GM10266 (cell line): Measurements from ENCODE around the gene SLC35F4.

Source experiments
- DNase-seq: peaks from one replicate; pipeline ENCODE4 v3.0.0; 2012; ENCODE audit errors: extremely low spot score
- TF ChIP-seq, protein P1 (sequence below): IDR thresholded peaks from 2 replicates; pipeline ENCODE4 v1.5.1; 2012; ENCODE audit warnings: mild to moderate bottlenecking, low read depth; ENCODE audit not compliant: control insufficient read depth, insufficient read depth; ENCODE audit errors: missing control alignments

SLC35F4 gene

DNA sequence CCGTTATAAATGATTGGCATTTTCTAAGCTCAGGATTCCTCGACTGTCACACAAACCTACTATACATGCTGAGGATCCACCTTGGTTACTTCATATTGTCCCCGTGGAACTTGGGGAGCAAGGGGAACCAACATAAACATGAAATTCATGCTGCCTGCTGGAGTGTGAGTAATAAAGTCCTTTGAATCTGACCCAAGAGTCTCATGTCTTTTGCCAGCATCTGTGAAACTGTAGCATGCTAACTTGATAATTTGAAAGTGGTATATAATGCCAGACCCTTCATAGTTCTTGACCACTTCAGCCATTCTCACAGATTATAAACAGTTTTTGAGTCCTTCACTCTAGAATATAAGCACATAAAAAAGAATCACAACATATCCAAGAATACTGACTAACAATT lies 17.1 kb downstream of the SLC35F4 start:
- TF ChIP-seq, protein P1, sequence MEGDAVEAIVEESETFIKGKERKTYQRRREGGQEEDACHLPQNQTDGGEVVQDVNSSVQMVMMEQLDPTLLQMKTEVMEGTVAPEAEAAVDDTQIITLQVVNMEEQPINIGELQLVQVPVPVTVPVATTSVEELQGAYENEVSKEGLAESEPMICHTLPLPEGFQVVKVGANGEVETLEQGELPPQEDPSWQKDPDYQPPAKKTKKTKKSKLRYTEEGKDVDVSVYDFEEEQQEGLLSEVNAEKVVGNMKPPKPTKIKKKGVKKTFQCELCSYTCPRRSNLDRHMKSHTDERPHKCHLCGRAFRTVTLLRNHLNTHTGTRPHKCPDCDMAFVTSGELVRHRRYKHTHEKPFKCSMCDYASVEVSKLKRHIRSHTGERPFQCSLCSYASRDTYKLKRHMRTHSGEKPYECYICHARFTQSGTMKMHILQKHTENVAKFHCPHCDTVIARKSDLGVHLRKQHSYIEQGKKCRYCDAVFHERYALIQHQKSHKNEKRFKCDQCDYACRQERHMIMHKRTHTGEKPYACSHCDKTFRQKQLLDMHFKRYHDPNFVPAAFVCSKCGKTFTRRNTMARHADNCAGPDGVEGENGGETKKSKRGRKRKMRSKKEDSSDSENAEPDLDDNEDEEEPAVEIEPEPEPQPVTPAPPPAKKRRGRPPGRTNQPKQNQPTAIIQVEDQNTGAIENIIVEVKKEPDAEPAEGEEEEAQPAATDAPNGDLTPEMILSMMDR: no peak
- no peak for DNase-seq

DNA sequence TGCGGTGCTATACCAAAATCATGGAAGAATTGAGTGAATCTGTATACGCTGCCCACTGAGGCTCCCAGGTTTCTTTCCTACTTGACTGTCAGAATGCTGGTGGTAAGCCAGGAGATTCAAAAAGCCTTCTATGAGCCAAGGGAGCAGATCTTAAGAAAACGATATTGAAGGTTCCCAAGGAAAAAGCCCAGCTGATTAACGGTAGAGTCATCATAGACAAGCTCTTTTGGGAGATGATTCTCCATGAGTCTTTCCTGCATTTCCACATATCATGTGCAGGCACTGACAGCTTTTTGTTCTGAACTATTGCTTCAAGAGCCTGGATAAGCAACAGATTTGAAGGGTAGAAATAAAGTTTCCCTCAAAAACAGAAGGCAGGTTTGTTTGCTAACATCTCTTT lies 17.5 kb downstream of the SLC35F4 start:
- no peak for DNase-seq
- TF ChIP-seq, protein P1: no peak

DNA sequence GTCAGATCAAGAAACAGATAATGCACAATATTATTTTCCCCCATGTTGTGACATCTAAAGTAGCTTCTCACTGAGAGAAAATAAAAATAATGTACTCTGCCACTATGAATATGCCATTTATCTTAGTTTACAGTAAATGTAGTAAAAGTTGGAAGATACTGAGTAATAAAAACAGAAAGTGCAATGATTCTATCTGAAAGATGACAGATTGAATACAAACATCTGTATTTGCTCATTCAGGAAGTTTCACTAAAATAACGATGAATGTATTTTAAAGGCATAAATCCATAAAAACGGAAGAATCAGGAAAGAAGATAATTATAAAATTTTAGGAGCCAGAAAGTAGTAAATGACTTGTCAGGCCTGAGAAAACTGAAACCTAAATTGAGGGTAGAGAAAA lies 18.2 kb downstream of the SLC35F4 start:
- TF ChIP-seq, protein P1: no peak
- DNase-seq: no peak

DNA sequence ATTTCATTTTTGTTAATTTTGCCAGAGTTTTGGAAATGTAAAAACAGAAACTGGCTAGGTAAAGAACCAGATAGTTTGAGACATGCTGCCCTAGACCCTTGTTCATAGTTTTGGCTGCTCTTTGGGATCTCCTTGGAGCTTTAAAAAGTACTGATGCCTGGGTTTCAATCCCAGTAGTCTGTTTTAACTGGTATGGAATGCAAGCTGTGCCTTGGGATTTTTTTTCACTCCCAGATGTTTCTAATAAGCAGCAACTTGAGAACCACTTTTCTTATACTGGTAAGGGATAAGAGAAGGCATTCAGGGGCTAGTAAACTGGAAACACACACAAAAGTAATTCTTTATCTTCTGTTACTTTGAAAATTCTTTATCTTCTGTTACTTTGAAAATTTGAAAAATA lies 18.8 kb downstream of the SLC35F4 start:
- TF ChIP-seq, protein P1: no peak
- no peak for DNase-seq

DNA sequence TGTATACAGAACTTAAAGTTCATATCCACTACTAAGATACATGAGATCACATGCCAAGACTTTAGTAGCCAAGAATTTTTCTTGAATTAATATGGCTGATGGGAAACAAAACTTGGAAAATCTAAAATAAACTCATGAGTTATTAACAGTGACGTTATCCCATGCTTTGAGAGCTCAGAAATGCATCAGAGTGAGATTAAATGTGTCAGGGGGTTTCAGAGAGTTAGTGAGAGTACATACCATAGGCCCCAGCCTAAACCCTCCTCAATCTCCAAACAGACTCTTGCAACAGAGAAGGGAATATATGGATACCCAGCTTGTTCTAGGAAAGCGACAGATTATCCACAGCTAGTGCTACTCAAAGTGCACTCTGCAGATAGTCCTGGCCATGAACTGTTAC lies 19.3 kb downstream of the SLC35F4 start:
- TF ChIP-seq, protein P1: no peak
- no peak for DNase-seq

DNA sequence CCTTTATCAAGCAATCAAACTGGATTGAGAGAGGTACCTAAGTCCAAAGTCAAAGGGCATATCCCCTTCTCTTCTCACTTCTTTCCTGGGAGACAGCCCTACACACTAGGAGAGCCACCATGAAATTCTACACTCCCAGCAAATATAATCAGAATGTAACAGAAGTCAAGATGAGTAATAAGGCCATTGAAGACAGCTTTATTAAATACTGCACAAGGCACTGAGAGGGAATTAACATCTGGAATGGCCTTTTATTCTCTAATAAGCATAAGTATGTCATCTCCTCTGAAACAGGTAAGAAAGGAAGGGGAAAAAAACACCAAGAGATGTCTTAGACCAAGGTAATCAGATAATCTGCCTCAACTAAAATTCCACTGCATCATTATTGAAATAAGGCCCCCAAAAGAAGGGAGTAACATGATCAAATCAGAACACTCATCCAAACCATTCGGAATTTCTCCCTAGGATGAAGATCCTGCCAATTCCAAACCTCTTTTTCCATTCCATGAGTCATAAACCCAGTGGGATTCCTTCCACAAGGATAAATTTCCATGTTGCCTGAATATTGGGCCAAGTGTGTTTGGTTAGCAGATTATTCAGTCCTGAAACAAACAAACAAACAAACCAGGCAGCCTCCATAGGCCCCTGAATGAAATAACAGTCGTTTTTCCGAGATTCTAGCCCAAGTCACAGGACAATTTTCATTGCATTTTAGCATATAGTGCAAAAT lies 19.9 kb downstream of the SLC35F4 start:
- TF ChIP-seq, protein P1: no peak
- no peak for DNase-seq

DNA sequence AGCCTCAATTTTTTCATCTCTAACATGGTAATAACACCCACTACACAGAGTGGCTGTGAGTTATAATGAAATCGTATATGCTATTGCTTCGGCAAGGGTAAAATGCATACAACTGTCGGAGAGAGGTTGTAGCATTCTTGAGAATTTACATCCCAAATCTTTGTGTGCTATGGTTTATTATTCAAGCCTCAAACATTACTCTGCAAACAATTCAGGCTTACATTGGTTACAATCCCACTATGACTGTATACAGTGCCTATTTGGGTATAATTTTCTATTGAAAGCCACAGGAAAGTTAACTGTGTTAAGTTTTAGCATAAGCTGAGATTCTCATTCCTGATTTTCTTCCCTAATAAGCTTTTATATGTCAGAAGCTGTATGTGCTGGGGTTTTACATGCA lies 20.6 kb downstream of the SLC35F4 start:
- no peak for DNase-seq
- TF ChIP-seq, protein P1: no peak
